HEK293 (cell line): ENCODE measurements around the gene AP3D1.

Experiments used
- FEZF1 ChIP-seq: fragments of 450-650 bp; formaldehyde crosslinking; IDR thresholded peaks from 2 replicates; pipeline ENCODE4 v1.5.1; 2016; ENCODE audit warnings: missing biosample characterization, missing genetic modification characterization
- HOXD13 ChIP-seq: sonication (generic); formaldehyde crosslinking; IDR thresholded peaks from 2 replicates; pipeline ENCODE4 v1.8.0; 2022; ENCODE audit warnings: missing genetic modification reagents, borderline replicate concordance
- KLF10 ChIP-seq: fragments of 450-650 bp; IDR thresholded peaks from 2 replicates; pipeline ENCODE4 v1.5.1; 2018; ENCODE audit warnings: missing biosample characterization, mild to moderate bottlenecking, missing genetic modification characterization
- MYNN ChIP-seq: fragments of 450-650 bp; formaldehyde crosslinking; IDR thresholded peaks from 2 replicates; pipeline ENCODE4 v1.5.1; 2016; ENCODE audit warnings: missing biosample characterization, missing genetic modification characterization, borderline replicate concordance
- SCRT1 ChIP-seq: fragments of 450-650 bp; formaldehyde crosslinking; IDR thresholded peaks from 2 replicates; pipeline ENCODE4 v1.5.1; 2016; ENCODE audit warnings: missing biosample characterization, missing genetic modification characterization, borderline replicate concordance
- SCRT2 ChIP-seq: fragments of 450-650 bp; formaldehyde crosslinking; IDR thresholded peaks from 2 replicates; pipeline ENCODE4 v1.5.1; 2016; ENCODE audit warnings: missing biosample characterization, missing genetic modification characterization
- ZBTB17 ChIP-seq: fragments of 450-650 bp; formaldehyde crosslinking; IDR thresholded peaks from 2 replicates; pipeline ENCODE4 v1.5.1; 2016; ENCODE audit warnings: missing biosample characterization, missing genetic modification characterization
- ZFHX2 ChIP-seq: fragments of 450-650 bp; formaldehyde crosslinking; conservative IDR thresholded peaks from 2 replicates; pipeline ENCODE4 v1.5.1; 2016; ENCODE audit warnings: missing biosample characterization, missing genetic modification characterization
- ZNF138 ChIP-seq: fragments of 450-650 bp; formaldehyde crosslinking; IDR thresholded peaks from 2 replicates; pipeline ENCODE4 v1.5.1; 2016; ENCODE audit warnings: missing biosample characterization, missing genetic modification characterization, borderline replicate concordance
- ZNF140 ChIP-seq: fragments of 450-650 bp; formaldehyde crosslinking; IDR thresholded peaks from 2 replicates; pipeline ENCODE4 v1.5.1; 2016; ENCODE audit warnings: missing biosample characterization, missing genetic modification characterization
- ZNF391 ChIP-seq: fragments of 450-650 bp; formaldehyde crosslinking; IDR thresholded peaks from 2 replicates; pipeline ENCODE4 v1.5.1; 2016; ENCODE audit warnings: low read depth, missing biosample characterization, missing genetic modification characterization, borderline replicate concordance
- ZNF394 ChIP-seq: fragments of 450-650 bp; formaldehyde crosslinking; IDR thresholded peaks from 2 replicates; pipeline ENCODE4 v1.5.1; 2016; ENCODE audit warnings: missing biosample characterization, missing genetic modification characterization, mild to moderate bottlenecking, moderate library complexity, borderline replicate concordance
- ZNF426 ChIP-seq: fragments of 450-650 bp; formaldehyde crosslinking; IDR thresholded peaks from 2 replicates; pipeline ENCODE4 v1.5.1; 2017; ENCODE audit warnings: missing biosample characterization, missing genetic modification characterization, mild to moderate bottlenecking, inconsistent platforms, moderate library complexity
- ZNF623 ChIP-seq: fragments of 450-650 bp; formaldehyde crosslinking; IDR thresholded peaks from 2 replicates; pipeline ENCODE4 v1.5.1; 2016; ENCODE audit warnings: missing biosample characterization, missing genetic modification characterization
- ZNF626 ChIP-seq: fragments of 450-650 bp; sonication (Bioruptor Pico); formaldehyde crosslinking; IDR thresholded peaks from 2 replicates; pipeline ENCODE4 v1.5.1; 2018; ENCODE audit warnings: missing biosample characterization, missing genetic modification characterization, inconsistent platforms
- ZNF701 ChIP-seq: fragments of 450-650 bp; formaldehyde crosslinking; IDR thresholded peaks from 2 replicates; pipeline ENCODE4 v1.5.1; 2016; ENCODE audit warnings: missing biosample characterization, missing genetic modification characterization
- ZNF707 ChIP-seq: fragments of 450-650 bp; formaldehyde crosslinking; IDR thresholded peaks from 2 replicates; pipeline ENCODE4 v1.5.1; 2016; ENCODE audit warnings: missing biosample characterization, missing genetic modification characterization
- ZNF747 ChIP-seq: fragments of 450-650 bp; formaldehyde crosslinking; IDR thresholded peaks from 2 replicates; pipeline ENCODE4 v1.5.1; 2016; ENCODE audit warnings: missing biosample characterization, missing genetic modification characterization
- ZSCAN16 ChIP-seq: fragments of 450-650 bp; formaldehyde crosslinking; IDR thresholded peaks from 2 replicates; pipeline ENCODE4 v1.5.1; 2016; ENCODE audit warnings: missing biosample characterization, missing genetic modification characterization
- TF ChIP-seq, protein P1 (sequence below): fragments of 450-650 bp; formaldehyde crosslinking; IDR thresholded peaks from 2 replicates; pipeline ENCODE4 v1.5.1; 2016; ENCODE audit warnings: missing biosample characterization, missing genetic modification characterization
- TF ChIP-seq, protein P2 (sequence below): fragments of 450-650 bp; formaldehyde crosslinking; IDR thresholded peaks from 2 replicates; pipeline ENCODE4 v1.5.1; 2016; ENCODE audit warnings: missing biosample characterization, missing genetic modification characterization
- TF ChIP-seq, protein P3 (sequence below): IDR thresholded peaks from 2 replicates; pipeline ENCODE4 v1.6.1; 2011; ENCODE audit warnings: mild to moderate bottlenecking, low read depth, low read length, borderline replicate concordance
- TF ChIP-seq, protein P4 (sequence below): fragments of 450-650 bp; formaldehyde crosslinking; IDR thresholded peaks from 2 replicates; pipeline ENCODE4 v1.5.1; 2016; ENCODE audit warnings: missing biosample characterization, missing genetic modification characterization, low read depth
- TF ChIP-seq, protein P5 (sequence below): fragments of 450-650 bp; formaldehyde crosslinking; IDR thresholded peaks from 2 replicates; pipeline ENCODE4 v1.5.1; 2016; ENCODE audit warnings: missing biosample characterization, missing genetic modification characterization
- TF ChIP-seq, protein P6 (sequence below): fragments of 450-650 bp; formaldehyde crosslinking; IDR thresholded peaks from 2 replicates; pipeline ENCODE4 v1.5.1; 2016; ENCODE audit warnings: missing biosample characterization, missing genetic modification characterization

The AP3D1 gene

DNA sequence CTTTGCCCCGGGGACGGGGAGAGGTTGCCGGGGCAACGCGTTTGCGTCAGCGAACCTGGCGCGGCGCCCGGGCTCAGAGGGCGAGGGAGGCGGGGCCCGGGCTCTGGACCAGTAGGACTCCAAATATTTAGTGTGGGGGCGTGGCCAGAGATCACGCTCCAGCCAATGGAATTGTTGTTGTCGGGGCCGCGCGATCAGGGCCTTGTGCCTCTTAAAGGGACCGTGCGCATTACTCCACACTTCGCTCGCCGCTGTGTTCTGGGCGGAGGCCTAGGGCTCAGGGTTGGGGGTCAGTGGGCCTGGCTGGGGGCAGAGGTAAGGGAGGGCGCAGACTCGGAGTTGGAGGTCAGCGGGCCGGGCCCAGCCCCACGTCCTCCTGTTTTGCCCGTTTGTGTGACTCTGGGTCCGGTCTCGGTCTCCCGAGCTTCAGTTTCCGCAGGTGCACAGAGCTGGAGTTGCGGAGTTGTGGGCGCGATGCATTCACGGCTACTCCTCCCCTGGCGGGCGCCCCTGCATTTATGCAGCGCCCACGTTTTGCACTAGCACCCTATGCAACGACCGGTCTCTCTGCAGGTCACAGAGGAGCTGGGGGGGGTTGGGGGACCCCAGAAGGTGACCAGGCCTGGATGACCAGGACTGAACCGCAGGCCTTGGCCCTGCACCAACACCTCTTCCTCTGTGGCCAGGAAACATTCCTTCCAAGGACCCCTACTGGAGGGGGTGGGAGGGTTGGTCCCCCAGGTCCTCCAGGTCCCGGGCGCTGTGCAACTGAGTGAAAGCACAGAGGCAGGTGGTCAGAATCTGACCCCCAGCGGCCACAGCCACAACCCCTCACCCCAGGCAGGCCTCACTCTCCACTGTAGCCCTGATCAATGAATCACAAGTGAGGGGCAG, 89.6 kb downstream of the AP3D1 start (continued):
- TF ChIP-seq, protein P1, sequence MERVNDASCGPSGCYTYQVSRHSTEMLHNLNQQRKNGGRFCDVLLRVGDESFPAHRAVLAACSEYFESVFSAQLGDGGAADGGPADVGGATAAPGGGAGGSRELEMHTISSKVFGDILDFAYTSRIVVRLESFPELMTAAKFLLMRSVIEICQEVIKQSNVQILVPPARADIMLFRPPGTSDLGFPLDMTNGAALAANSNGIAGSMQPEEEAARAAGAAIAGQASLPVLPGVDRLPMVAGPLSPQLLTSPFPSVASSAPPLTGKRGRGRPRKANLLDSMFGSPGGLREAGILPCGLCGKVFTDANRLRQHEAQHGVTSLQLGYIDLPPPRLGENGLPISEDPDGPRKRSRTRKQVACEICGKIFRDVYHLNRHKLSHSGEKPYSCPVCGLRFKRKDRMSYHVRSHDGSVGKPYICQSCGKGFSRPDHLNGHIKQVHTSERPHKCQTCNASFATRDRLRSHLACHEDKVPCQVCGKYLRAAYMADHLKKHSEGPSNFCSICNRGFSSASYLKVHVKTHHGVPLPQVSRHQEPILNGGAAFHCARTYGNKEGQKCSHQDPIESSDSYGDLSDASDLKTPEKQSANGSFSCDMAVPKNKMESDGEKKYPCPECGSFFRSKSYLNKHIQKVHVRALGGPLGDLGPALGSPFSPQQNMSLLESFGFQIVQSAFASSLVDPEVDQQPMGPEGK (tag by site-specific recombination) = no peak
- no peak for TF ChIP-seq MYNN (tag by site-specific recombination)
- peak; percentile 57 for TF ChIP-seq ZFHX2 (tag by site-specific recombination)
- TF ChIP-seq ZNF707 (tag by site-specific recombination) = no peak
- TF ChIP-seq, protein P2, sequence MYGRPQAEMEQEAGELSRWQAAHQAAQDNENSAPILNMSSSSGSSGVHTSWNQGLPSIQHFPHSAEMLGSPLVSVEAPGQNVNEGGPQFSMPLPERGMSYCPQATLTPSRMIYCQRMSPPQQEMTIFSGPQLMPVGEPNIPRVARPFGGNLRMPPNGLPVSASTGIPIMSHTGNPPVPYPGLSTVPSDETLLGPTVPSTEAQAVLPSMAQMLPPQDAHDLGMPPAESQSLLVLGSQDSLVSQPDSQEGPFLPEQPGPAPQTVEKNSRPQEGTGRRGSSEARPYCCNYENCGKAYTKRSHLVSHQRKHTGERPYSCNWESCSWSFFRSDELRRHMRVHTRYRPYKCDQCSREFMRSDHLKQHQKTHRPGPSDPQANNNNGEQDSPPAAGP (tag by site-specific recombination) = peak; percentile 55; the same call in 1 of the 2 replicates
- TF ChIP-seq, protein P3, sequence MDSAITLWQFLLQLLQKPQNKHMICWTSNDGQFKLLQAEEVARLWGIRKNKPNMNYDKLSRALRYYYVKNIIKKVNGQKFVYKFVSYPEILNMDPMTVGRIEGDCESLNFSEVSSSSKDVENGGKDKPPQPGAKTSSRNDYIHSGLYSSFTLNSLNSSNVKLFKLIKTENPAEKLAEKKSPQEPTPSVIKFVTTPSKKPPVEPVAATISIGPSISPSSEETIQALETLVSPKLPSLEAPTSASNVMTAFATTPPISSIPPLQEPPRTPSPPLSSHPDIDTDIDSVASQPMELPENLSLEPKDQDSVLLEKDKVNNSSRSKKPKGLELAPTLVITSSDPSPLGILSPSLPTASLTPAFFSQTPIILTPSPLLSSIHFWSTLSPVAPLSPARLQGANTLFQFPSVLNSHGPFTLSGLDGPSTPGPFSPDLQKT = no peak
- TF ChIP-seq ZNF138 (tag by site-specific recombination) = no peak
- no peak for TF ChIP-seq ZNF626 (tag by site-specific recombination)
- no peak for TF ChIP-seq ZNF623 (tag by site-specific recombination)
- 0 out of 2 replicates have a peak, but pooled peaks have one; percentile 34 for TF ChIP-seq ZNF391
- peak; percentile 15; the same call in 1 of the 2 replicates for TF ChIP-seq SCRT1 (tag by site-specific recombination)
- TF ChIP-seq, protein P4, sequence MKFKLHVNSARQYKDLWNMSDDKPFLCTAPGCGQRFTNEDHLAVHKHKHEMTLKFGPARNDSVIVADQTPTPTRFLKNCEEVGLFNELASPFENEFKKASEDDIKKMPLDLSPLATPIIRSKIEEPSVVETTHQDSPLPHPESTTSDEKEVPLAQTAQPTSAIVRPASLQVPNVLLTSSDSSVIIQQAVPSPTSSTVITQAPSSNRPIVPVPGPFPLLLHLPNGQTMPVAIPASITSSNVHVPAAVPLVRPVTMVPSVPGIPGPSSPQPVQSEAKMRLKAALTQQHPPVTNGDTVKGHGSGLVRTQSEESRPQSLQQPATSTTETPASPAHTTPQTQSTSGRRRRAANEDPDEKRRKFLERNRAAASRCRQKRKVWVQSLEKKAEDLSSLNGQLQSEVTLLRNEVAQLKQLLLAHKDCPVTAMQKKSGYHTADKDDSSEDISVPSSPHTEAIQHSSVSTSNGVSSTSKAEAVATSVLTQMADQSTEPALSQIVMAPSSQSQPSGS (tag by site-specific recombination) = no peak
- no peak for TF ChIP-seq ZNF140 (tag by site-specific recombination)
- TF ChIP-seq ZNF394 (tag by site-specific recombination) = peak; percentile 61; the same call in 1 of the 2 replicates
- TF ChIP-seq KLF10 = no peak; the same call in 1 of the 2 replicates
- no peak for TF ChIP-seq ZNF426 (tag by site-specific recombination)
- no peak for TF ChIP-seq ZNF701 (tag by site-specific recombination)
- no peak for TF ChIP-seq HOXD13
- TF ChIP-seq, protein P5, sequence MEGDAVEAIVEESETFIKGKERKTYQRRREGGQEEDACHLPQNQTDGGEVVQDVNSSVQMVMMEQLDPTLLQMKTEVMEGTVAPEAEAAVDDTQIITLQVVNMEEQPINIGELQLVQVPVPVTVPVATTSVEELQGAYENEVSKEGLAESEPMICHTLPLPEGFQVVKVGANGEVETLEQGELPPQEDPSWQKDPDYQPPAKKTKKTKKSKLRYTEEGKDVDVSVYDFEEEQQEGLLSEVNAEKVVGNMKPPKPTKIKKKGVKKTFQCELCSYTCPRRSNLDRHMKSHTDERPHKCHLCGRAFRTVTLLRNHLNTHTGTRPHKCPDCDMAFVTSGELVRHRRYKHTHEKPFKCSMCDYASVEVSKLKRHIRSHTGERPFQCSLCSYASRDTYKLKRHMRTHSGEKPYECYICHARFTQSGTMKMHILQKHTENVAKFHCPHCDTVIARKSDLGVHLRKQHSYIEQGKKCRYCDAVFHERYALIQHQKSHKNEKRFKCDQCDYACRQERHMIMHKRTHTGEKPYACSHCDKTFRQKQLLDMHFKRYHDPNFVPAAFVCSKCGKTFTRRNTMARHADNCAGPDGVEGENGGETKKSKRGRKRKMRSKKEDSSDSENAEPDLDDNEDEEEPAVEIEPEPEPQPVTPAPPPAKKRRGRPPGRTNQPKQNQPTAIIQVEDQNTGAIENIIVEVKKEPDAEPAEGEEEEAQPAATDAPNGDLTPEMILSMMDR (tag by site-specific recombination) = peak; percentile 64
- TF ChIP-seq ZNF747 (tag by site-specific recombination) = no peak
- no peak for TF ChIP-seq FEZF1 (tag by site-specific recombination)
- TF ChIP-seq SCRT2 (tag by site-specific recombination) = no peak
- no peak; the same call in 1 of the 2 replicates for TF ChIP-seq ZBTB17 (tag by site-specific recombination)
- TF ChIP-seq ZSCAN16 = 0 out of 2 replicates have a peak, but pooled peaks have one; percentile 18
- TF ChIP-seq, protein P6, sequence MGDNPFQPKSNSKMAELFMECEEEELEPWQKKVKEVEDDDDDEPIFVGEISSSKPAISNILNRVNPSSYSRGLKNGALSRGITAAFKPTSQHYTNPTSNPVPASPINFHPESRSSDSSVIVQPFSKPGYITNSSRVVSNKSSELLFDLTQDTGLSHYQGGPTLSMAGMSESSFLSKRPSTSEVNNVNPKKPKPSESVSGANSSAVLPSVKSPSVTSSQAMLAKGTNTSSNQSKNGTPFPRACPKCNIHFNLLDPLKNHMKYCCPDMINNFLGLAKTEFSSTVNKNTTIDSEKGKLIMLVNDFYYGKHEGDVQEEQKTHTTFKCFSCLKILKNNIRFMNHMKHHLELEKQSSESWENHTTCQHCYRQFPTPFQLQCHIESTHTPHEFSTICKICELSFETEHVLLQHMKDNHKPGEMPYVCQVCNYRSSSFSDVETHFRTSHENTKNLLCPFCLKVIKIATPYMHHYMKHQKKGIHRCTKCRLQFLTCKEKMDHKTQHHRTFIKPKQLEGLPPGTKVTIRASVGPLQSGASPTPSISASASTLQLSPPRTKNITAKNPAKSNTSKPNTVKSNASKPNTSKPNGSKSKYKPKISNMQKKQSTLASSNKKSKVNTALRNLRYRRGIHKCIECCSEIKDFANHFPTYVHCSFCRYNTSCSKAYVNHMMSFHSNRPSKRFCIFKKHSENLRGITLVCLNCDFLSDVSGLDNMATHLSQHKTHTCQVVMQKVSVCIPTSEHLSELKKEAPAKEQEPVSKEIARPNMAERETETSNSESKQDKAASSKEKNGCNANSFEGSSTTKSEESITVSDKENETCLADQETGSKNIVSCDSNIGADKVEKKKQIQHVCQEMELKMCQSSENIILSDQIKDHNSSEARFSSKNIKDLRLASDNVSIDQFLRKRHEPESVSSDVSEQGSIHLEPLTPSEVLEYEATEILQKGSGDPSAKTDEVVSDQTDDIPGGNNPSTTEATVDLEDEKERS (tag by site-specific recombination) = no peak
